Endothelial cell (in vitro differentiated cells): Measurements from ENCODE around the gene AP3M1. TPM values are rescaled to one million over a fixed set of nuclear protein-coding genes. Genes with fewer than 3 reads are reported as not detected.

Experiments used
- DNase-seq: peaks from one replicate; pipeline ENCODE4 v3.0.0; 2021; ENCODE audit warnings: low spot score
- H3K27ac Mint-ChIP-seq: one replicate; pipeline ENCODE4 v1.8.0; 2021; ENCODE audit warnings: mixed read lengths, inconsistent platforms; ENCODE audit not compliant: unreplicated experiment
- H3K27me3 Mint-ChIP-seq: one replicate; pipeline ENCODE4 v1.8.0; 2021; ENCODE audit warnings: mild to moderate bottlenecking, moderate library complexity, mixed read lengths, inconsistent platforms; ENCODE audit not compliant: unreplicated experiment
- H3K36me3 Mint-ChIP-seq: one replicate; pipeline ENCODE4 v1.8.0; 2021; ENCODE audit warnings: mild to moderate bottlenecking, low read depth, mixed read lengths, inconsistent platforms; ENCODE audit not compliant: unreplicated experiment
- H3K4me1 Mint-ChIP-seq: one replicate; pipeline ENCODE4 v1.8.0; 2021; ENCODE audit warnings: mild to moderate bottlenecking, mixed read lengths, inconsistent platforms; ENCODE audit not compliant: unreplicated experiment
- H3K4me3 Mint-ChIP-seq: one replicate; pipeline ENCODE4 v1.8.0; 2021; ENCODE audit warnings: mild to moderate bottlenecking, mixed read lengths, inconsistent platforms; ENCODE audit not compliant: unreplicated experiment
- H3K9me3 Mint-ChIP-seq: one replicate; pipeline ENCODE4 v1.8.0; 2021; ENCODE audit warnings: mixed read lengths, inconsistent platforms; ENCODE audit not compliant: unreplicated experiment
- CTCF ChIP-seq: fragments of 200-600 bp; sonication (generic); IDR thresholded peaks from one replicate; pipeline ENCODE4 v1.5.0; 2021; ENCODE audit warnings: antibody characterized with exemption; ENCODE audit not compliant: unreplicated experiment
- total RNA-seq: library from RNA; stranded (reverse); fragmentation: NEBNext Ultra II Directional; extraction: Animal tissue kit (Norgen Biotek cat#: 25700); gene quantifications from one replicate; pipeline ENCODE4 v1.2.1, GENCODE V29; 2021; ENCODE audit not compliant: unreplicated experiment

Gene AP3M1
- total RNA-seq, 1 donor from 2014 or later: 43.7 TPM

GRCh38 chr10:74079028-74079935 lies 71.3 kb downstream of the AP3M1 start:
- no peaks in the 10 kb centered on the region for H3K27me3 Mint-ChIP-seq
- no peak for DNase-seq
- H3K36me3 Mint-ChIP-seq: peaks cover 14% of the 10 kb centered on the region
- peaks cover 9% of the 10 kb centered on the region for H3K4me1 Mint-ChIP-seq
- H3K4me3 Mint-ChIP-seq: no peak overlapping the region
- TF ChIP-seq CTCF: no peak
- no peak overlapping the region for H3K27ac Mint-ChIP-seq
- no peaks in the 10 kb centered on the region for H3K9me3 Mint-ChIP-seq

GRCh38 chr10:74078037-74078436 lies 72.6 kb downstream of the AP3M1 start:
- TF ChIP-seq CTCF: no peak
- peaks cover 19% of the 10 kb centered on the region for H3K36me3 Mint-ChIP-seq
- H3K27ac Mint-ChIP-seq: no peak overlapping the region
- DNase-seq: no peak
- peaks cover 2% of the 10 kb centered on the region for H3K27me3 Mint-ChIP-seq
- no peaks in the 10 kb centered on the region for H3K9me3 Mint-ChIP-seq
- peaks cover 9% of the 10 kb centered on the region for H3K4me1 Mint-ChIP-seq
- H3K4me3 Mint-ChIP-seq: no peak overlapping the region

- Mint-ChIP-seq H3K36me3 (peaks cover 20% of the 10 kb centered on the region), H3K4me3 (no peak overlapping the region), H3K27ac (no peak overlapping the region), H3K4me1 (peaks cover 9% of the 10 kb centered on the region), H3K27me3 (peaks cover 2% of the 10 kb centered on the region), H3K9me3 (no peaks in the 10 kb centered on the region)
- no peak for DNase-seq
- TF ChIP-seq CTCF: no peak
Measured at GRCh38 chr10:74077416-74077815, 73.2 kb downstream of the AP3M1 start.

- Mint-ChIP-seq H3K9me3 (no peaks in the 10 kb centered on the region), H3K36me3 (peaks cover 18% of the 10 kb centered on the region), H3K4me3 (no peak overlapping the region), H3K4me1 (peaks cover 9% of the 10 kb centered on the region), H3K27ac (no peak overlapping the region), H3K27me3 (peaks cover 2% of the 10 kb centered on the region)
- DNase-seq: no peak
- TF ChIP-seq CTCF: no peak
Measured at GRCh38 chr10:74076961-74077360, 73.7 kb downstream of the AP3M1 start.

GRCh38 chr10:74075906-74076305 lies 74.7 kb downstream of the AP3M1 start:
- Mint-ChIP-seq H3K4me1 (peaks cover 9% of the 10 kb centered on the region), H3K9me3 (no peaks in the 10 kb centered on the region), H3K36me3 (peaks cover 24% of the 10 kb centered on the region), H3K4me3 (no peak overlapping the region), H3K27me3 (peaks cover 2% of the 10 kb centered on the region), H3K27ac (no peak overlapping the region)
- DNase-seq: no peak
- TF ChIP-seq CTCF: no peak
